Keratinocyte (primary cell): ENCODE data around the gene TTLL5. TPM values are rescaled to one million over a fixed set of nuclear protein-coding genes. Genes with fewer than 3 reads are reported as not detected.

Source experiments
- DNase-seq: peaks from one replicate; pipeline ENCODE4 v3.0.0-alpha.2; 2011; ENCODE audit warnings: low read depth, missing footprints, low spot score
- FAIRE-seq: peaks from 2 replicates; lab custom pipeline; 2011; peaks lifted over from hg19 to GRCh38; lab: Jason Lieb, UNC
- H2AFZ ChIP-seq: 2 replicates; pipeline ENCODE4 v1.6.0; 2012; ENCODE audit warnings: low read length, control low read depth, inconsistent platforms; ENCODE audit not compliant: control insufficient read depth
- H3K27ac ChIP-seq: 2 replicates; pipeline ENCODE4 v1.5.1; 2011; ENCODE audit warnings: low read length; ENCODE audit not compliant: control insufficient read depth, insufficient read depth
- H3K27me3 ChIP-seq: 3 replicates; pipeline ENCODE4 v1.6.0; 2011; ENCODE audit warnings: low read length; ENCODE audit not compliant: control insufficient read depth, insufficient read depth; ENCODE audit errors: extremely low read depth
- H3K36me3 ChIP-seq, 2 experiments: 2 replicates in 1 of 2; 3 replicates in 1 of 2; pipeline ENCODE4 v1.5.1; 2011; ENCODE audit warnings: low read length in 2 of 2, mild to moderate bottlenecking in 1 of 2; ENCODE audit not compliant: control insufficient read depth in 2 of 2, insufficient read depth in 2 of 2; ENCODE audit errors: extremely low read depth in 1 of 2
- H3K4me1 ChIP-seq: 3 replicates; pipeline ENCODE4 v1.5.1; 2011; ENCODE audit warnings: low read length; ENCODE audit not compliant: control insufficient read depth, insufficient read depth; ENCODE audit errors: extremely low read depth
- H3K4me2 ChIP-seq: 3 replicates; pipeline ENCODE4 v1.6.0; 2011; ENCODE audit warnings: low read depth, low read length; ENCODE audit not compliant: control insufficient read depth, insufficient read depth; ENCODE audit errors: extremely low read depth
- H3K4me3 ChIP-seq, 3 experiments: fragments of 200-600 bp in 1 of 3; sonication (generic) in 1 of 3; 2 replicates in 2 of 3; 3 replicates in 1 of 3; pipeline ENCODE4 v1.5.1; 2011 to 2016; ENCODE audit warnings: low read length in 3 of 3, mild to moderate bottlenecking in 3 of 3, control low read depth in 2 of 3, inconsistent platforms in 1 of 3, low read depth in 1 of 3, mixed read lengths in 1 of 3, mixed run types in 1 of 3, moderate library complexity in 1 of 3; ENCODE audit not compliant: control insufficient read depth in 2 of 3, insufficient read depth in 2 of 3; ENCODE audit errors: extremely low read depth in 1 of 3
- H3K79me2 ChIP-seq: 2 replicates; pipeline ENCODE4 v1.6.0; 2012; ENCODE audit warnings: low read length; ENCODE audit not compliant: control insufficient read depth, insufficient read depth
- H3K9ac ChIP-seq: 3 replicates; pipeline ENCODE4 v1.6.0; 2011; ENCODE audit warnings: low read length; ENCODE audit not compliant: control insufficient read depth, insufficient read depth; ENCODE audit errors: extremely low read depth
- H3K9me1 ChIP-seq: 3 replicates; pipeline ENCODE4 v1.6.0; 2011; ENCODE audit warnings: low read length; ENCODE audit not compliant: control insufficient read depth, insufficient read depth; ENCODE audit errors: extremely low read depth
- H3K9me3 ChIP-seq: 2 replicates; pipeline ENCODE4 v1.5.1; 2012; ENCODE audit warnings: low read depth, low read length; ENCODE audit not compliant: control insufficient read depth
- H4K20me1 ChIP-seq: 3 replicates; pipeline ENCODE4 v1.6.0; 2011; ENCODE audit warnings: low read length; ENCODE audit not compliant: control insufficient read depth, insufficient read depth; ENCODE audit errors: extremely low read depth
- CTCF ChIP-seq, 3 experiments: IDR thresholded peaks in 1 of 3; conservative IDR thresholded peaks in 1 of 3; optimal IDR thresholded peaks in 1 of 3; 2 replicates in 2 of 3; 3 replicates in 1 of 3; pipeline versions ENCODE3 to v1.5.1; 2011; ENCODE audit warnings: low read length in 3 of 3, mild to moderate bottlenecking in 3 of 3, moderate library complexity in 2 of 3, control low read depth in 1 of 3, inconsistent platforms in 1 of 3; ENCODE audit not compliant: insufficient read depth in 2 of 3; ENCODE audit errors: extremely low read depth in 1 of 3
- EZH2 ChIP-seq: IDR thresholded peaks from one replicate; pipeline ENCODE4 v1.6.1; 2012; ENCODE audit warnings: inconsistent platforms, mild to moderate bottlenecking, low read length, moderate library complexity
- dilution Hi-C: fragments of 300-500 bp; cut with MboI; formaldehyde crosslinking; loops from one replicate; pipeline ENCODE4 v1.7.0; 2020; ENCODE audit warnings: low sequenced_read_pairs; ENCODE audit not compliant: extremely low pct_ligation_motif_present
- polyA plus RNA-seq, 5 experiments: library from polyadenylated mRNA; depleted of rRNA in 3 of 5; stranded (reverse) in 3 of 5; stranded (forward) in 1 of 5; unstranded in 1 of 5; fragments of >200 nt; gene quantifications; 1 replicate in 1 of 5; 2 replicates in 3 of 5; 3 replicates in 1 of 5; pipeline versions ENCODE4 v1.2.1 to v1.2.3, GENCODE V29; 2011 to 2012; ENCODE audit warnings: missing spikeins in 2 of 5, low read depth in 1 of 5, low replicate concordance in 1 of 5

The TTLL5 gene
- polyA plus RNA-seq, 1 donor (not counting 4 experiments of a cell fraction or from before 2014, with no cell fraction given): 20.7 TPM

- TF ChIP-seq CTCF (optimal IDR thresholded peaks at IDR 0.05 in 1 of 3, IDR thresholded peaks at IDR 0.05 in 1 of 3, conservative IDR thresholded peaks at IDR 0.05 in 1 of 3; ENCODE audit: extremely low read depth in 1 of 3, insufficient read depth in 2 of 3, low read length in 3 of 3) (no peak), EZH2 (no peak)
- no peak overlapping the region for H3K4me2 ChIP-seq
- H3K27ac ChIP-seq: no peak overlapping the region
- dilution Hi-C loops: no loop called here
- H3K79me2 ChIP-seq: no peaks in the 10 kb centered on the region
- H3K9me1 ChIP-seq: no peaks in the 10 kb centered on the region
- H4K20me1 ChIP-seq: no peaks in the 10 kb centered on the region
- no peak for FAIRE-seq
- H3K9ac ChIP-seq: no peak overlapping the region
- H3K36me3 ChIP-seq: peaks cover 0 to 1% of the 10 kb centered on the region in 2 experiments
- DNase-seq: no peak
- no peaks in the 10 kb centered on the region for H3K27me3 ChIP-seq
- H2AFZ ChIP-seq: no peak overlapping the region
- H3K4me3 ChIP-seq: no peak overlapping the region
- no peaks in the 10 kb centered on the region for H3K4me1 ChIP-seq
- H3K9me3 ChIP-seq: no peaks in the 10 kb centered on the region
Observed at GRCh38 chr14:75837151-75837787, 176.2 kb downstream of the TTLL5 start.

- Histone ChIP-seq H3K27me3 (no peaks in the 10 kb centered on the region), H4K20me1 (no peaks in the 10 kb centered on the region), H3K9ac (no peak overlapping the region), H3K4me1 (no peaks in the 10 kb centered on the region), H3K9me3 (no peaks in the 10 kb centered on the region), H3K9me1 (no peaks in the 10 kb centered on the region), H3K79me2 (no peaks in the 10 kb centered on the region), H2AFZ (no peak overlapping the region), H3K36me3 (peaks cover 0 to 1% of the 10 kb centered on the region in 2 experiments), H3K4me2 (no peak overlapping the region), H3K27ac (no peak overlapping the region), H3K4me3 (no peak overlapping the region)
- dilution Hi-C loops: no loop called here
- DNase-seq (no peak), FAIRE-seq (no peak)
- no peak for TF ChIP-seq EZH2
- TF ChIP-seq CTCF (optimal IDR thresholded peaks at IDR 0.05 in 1 of 3, IDR thresholded peaks at IDR 0.05 in 1 of 3, conservative IDR thresholded peaks at IDR 0.05 in 1 of 3; ENCODE audit: extremely low read depth in 1 of 3, insufficient read depth in 2 of 3, low read length in 3 of 3): no peak
Observed at GRCh38 chr14:75840911-75841310, 179.9 kb downstream of the TTLL5 start.
